ENCODE data around the gene OSBPL3. TPM values are rescaled to one million over a fixed set of nuclear protein-coding genes. Genes with fewer than 3 reads are reported as not detected.

Gene OSBPL3
- total RNA-seq, 1 experiment from 2014 or later: 8.6 TPM

DNA sequence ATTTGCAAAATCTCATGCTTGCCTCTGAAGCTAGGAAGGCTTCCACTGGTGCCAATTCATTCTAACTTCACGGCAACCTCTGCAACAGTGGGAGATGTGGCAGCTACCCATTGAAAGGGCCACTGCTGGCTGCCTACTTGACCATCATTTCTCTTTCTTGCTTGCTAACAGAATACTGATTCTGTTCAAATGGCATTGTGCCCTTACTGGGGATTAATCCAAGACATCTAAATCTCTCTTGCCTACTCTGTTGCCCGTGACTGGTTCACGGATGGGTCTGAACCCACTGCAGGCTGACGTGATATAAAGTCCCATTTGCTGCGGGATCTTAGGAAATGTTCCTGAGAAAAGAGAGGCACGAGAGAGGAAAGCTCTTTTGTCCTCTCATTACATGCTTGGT lies 171.5 kb downstream of the OSBPL3 start:
- Histone ChIP-seq H3K9ac (ENCODE audit: extremely low read depth, insufficient read length, low read length) (no peak overlapping the region), H3K4me2 (ENCODE audit: insufficient read depth, insufficient read length, low read length) (no peak overlapping the region), H3K23me2 (ENCODE audit: insufficient read length, low read depth, low read length, poor library complexity, severe bottlenecking) (no peaks in the 10 kb centered on the region), H3K9me3 (ENCODE audit: control insufficient read depth, low read depth, low read length) (no peaks in the 10 kb centered on the region), H3K23ac (ENCODE audit: insufficient read length, low read depth, low read length) (no peak overlapping the region), H3K56ac (ENCODE audit: insufficient read length, low read depth, low read length) (no peak overlapping the region), H3K27ac (ENCODE audit: insufficient read length, low read depth, low read length) (no peak overlapping the region), H3K4ac (ENCODE audit: low read depth, low read length) (no peak overlapping the region), H3K79me2 (ENCODE audit: insufficient read depth, low read length) (no peaks in the 10 kb centered on the region), H4K20me1 (ENCODE audit: control insufficient read depth, insufficient read depth, insufficient read length) (no peaks in the 10 kb centered on the region), H4K91ac (ENCODE audit: insufficient read length, low read depth, low read length) (no peak overlapping the region), H2BK12ac (ENCODE audit: insufficient read length, low read depth, low read length) (no peak overlapping the region), H2BK5ac (ENCODE audit: insufficient read length, low read length) (no peak overlapping the region), H2AK5ac (ENCODE audit: insufficient read length, low read length) (no peak overlapping the region), H4K8ac (replicated peaks; ENCODE audit: insufficient read length, low read depth, low read length) (no peak overlapping the region), H2BK15ac (ENCODE audit: low read depth, low read length) (no peak overlapping the region), H3K27me3 (ENCODE audit: insufficient read depth, low read length) (no peaks in the 10 kb centered on the region), H3T11ph (ENCODE audit: low read length) (no peak overlapping the region), H3K79me1 (ENCODE audit: insufficient read depth, low read depth, low read length, poor library complexity, severe bottlenecking) (no peaks in the 10 kb centered on the region), H2BK120ac (ENCODE audit: low read depth, low read length, poor library complexity, severe bottlenecking) (no peak overlapping the region), H2AFZ (ENCODE audit: low read length) (no peak overlapping the region), H3K14ac (ENCODE audit: insufficient read depth, low read length) (no peak overlapping the region), H3K18ac (ENCODE audit: insufficient read length, low read depth, low read length) (no peak overlapping the region), H3K4me1 (ENCODE audit: insufficient read depth, low read length) (no peaks in the 10 kb centered on the region), H2BK20ac (ENCODE audit: low read depth, low read length, poor library complexity, severe bottlenecking) (no peak overlapping the region), H4K5ac (ENCODE audit: insufficient read length, low read depth, low read length) (no peak overlapping the region)
- Mint-ChIP-seq H3K4me1 (0 out of 4 replicates have a peak, but pooled peaks cover 3 to 4% of the 10 kb centered on the region in 2 experiments), H3K27ac (no peak overlapping the region), H3K9me3 (no peaks in the 10 kb centered on the region), H3K36me3 (ENCODE audit: insufficient read depth in 1 of 3, low read depth in 3 of 3) (peaks cover 0 to 7% (median 5%) of the 10 kb centered on the region in 3 experiments; a peak in 4 of 7 replicates), H3K27me3 (ENCODE audit: low read depth) (no peaks in the 10 kb centered on the region), H3K4me3 (no peak overlapping the region)
- DNase-seq: no peak
- TF ChIP-seq, protein P1, sequence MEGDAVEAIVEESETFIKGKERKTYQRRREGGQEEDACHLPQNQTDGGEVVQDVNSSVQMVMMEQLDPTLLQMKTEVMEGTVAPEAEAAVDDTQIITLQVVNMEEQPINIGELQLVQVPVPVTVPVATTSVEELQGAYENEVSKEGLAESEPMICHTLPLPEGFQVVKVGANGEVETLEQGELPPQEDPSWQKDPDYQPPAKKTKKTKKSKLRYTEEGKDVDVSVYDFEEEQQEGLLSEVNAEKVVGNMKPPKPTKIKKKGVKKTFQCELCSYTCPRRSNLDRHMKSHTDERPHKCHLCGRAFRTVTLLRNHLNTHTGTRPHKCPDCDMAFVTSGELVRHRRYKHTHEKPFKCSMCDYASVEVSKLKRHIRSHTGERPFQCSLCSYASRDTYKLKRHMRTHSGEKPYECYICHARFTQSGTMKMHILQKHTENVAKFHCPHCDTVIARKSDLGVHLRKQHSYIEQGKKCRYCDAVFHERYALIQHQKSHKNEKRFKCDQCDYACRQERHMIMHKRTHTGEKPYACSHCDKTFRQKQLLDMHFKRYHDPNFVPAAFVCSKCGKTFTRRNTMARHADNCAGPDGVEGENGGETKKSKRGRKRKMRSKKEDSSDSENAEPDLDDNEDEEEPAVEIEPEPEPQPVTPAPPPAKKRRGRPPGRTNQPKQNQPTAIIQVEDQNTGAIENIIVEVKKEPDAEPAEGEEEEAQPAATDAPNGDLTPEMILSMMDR (conservative IDR thresholded peaks at IDR 0.05): no peak
- WGBS (ENCODE audit: extremely low coverage, insufficient read length, low lambda C conversion rate): no CpG with 5 or more reads among the region's 6 CpGs

Data from H9 (cell line).